Endothelial cell (in vitro differentiated cells): ENCODE measurements around the gene AQP1. TPM values are rescaled to one million over a fixed set of nuclear protein-coding genes. Genes with fewer than 3 reads are reported as not detected.

Experiments
- DNase-seq: peaks from one replicate; pipeline ENCODE4 v3.0.0; 2021; ENCODE audit warnings: low spot score
- H3K27ac Mint-ChIP-seq: one replicate; pipeline ENCODE4 v1.8.0; 2021; ENCODE audit warnings: mixed read lengths, inconsistent platforms; ENCODE audit not compliant: unreplicated experiment
- H3K27me3 Mint-ChIP-seq: one replicate; pipeline ENCODE4 v1.8.0; 2021; ENCODE audit warnings: mild to moderate bottlenecking, moderate library complexity, mixed read lengths, inconsistent platforms; ENCODE audit not compliant: unreplicated experiment
- H3K36me3 Mint-ChIP-seq: one replicate; pipeline ENCODE4 v1.8.0; 2021; ENCODE audit warnings: mild to moderate bottlenecking, low read depth, mixed read lengths, inconsistent platforms; ENCODE audit not compliant: unreplicated experiment
- H3K4me1 Mint-ChIP-seq: one replicate; pipeline ENCODE4 v1.8.0; 2021; ENCODE audit warnings: mild to moderate bottlenecking, mixed read lengths, inconsistent platforms; ENCODE audit not compliant: unreplicated experiment
- H3K4me3 Mint-ChIP-seq: one replicate; pipeline ENCODE4 v1.8.0; 2021; ENCODE audit warnings: mild to moderate bottlenecking, mixed read lengths, inconsistent platforms; ENCODE audit not compliant: unreplicated experiment
- H3K9me3 Mint-ChIP-seq: one replicate; pipeline ENCODE4 v1.8.0; 2021; ENCODE audit warnings: mixed read lengths, inconsistent platforms; ENCODE audit not compliant: unreplicated experiment
- CTCF ChIP-seq: fragments of 200-600 bp; sonication (generic); IDR thresholded peaks from one replicate; pipeline ENCODE4 v1.5.0; 2021; ENCODE audit warnings: antibody characterized with exemption; ENCODE audit not compliant: unreplicated experiment
- total RNA-seq: library from RNA; stranded (reverse); fragmentation: NEBNext Ultra II Directional; extraction: Animal tissue kit (Norgen Biotek cat#: 25700); gene quantifications from one replicate; pipeline ENCODE4 v1.2.1, GENCODE V29; 2021; ENCODE audit not compliant: unreplicated experiment

Gene AQP1
- total RNA-seq, 1 donor from 2014 or later, result 2.7 TPM

GRCh38 chr7:30927559-30927958 lies 15.9 kb downstream of the AQP1 start:
- H3K4me3 Mint-ChIP-seq, result no peak overlapping the region
- no peak for TF ChIP-seq CTCF
- no peaks in the 10 kb centered on the region for H3K36me3 Mint-ChIP-seq
- DNase-seq, result no peak
- no peaks in the 10 kb centered on the region for H3K9me3 Mint-ChIP-seq
- peaks cover 8% of the 10 kb centered on the region for H3K4me1 Mint-ChIP-seq
- H3K27me3 Mint-ChIP-seq, result peaks cover 9% of the 10 kb centered on the region
- H3K27ac Mint-ChIP-seq, result no peak overlapping the region

- Mint-ChIP-seq H3K9me3 (no peaks in the 10 kb centered on the region), H3K27me3 (peaks cover 9% of the 10 kb centered on the region), H3K4me3 (no peak overlapping the region), H3K27ac (no peak overlapping the region), H3K36me3 (no peaks in the 10 kb centered on the region), H3K4me1 (peaks cover 4% of the 10 kb centered on the region)
- DNase-seq, result no peak
- no peak for TF ChIP-seq CTCF
Observed at GRCh38 chr7:30928254-30928872, 16.7 kb downstream of the AQP1 start.

GRCh38 chr7:30929686-30930085 lies 18.0 kb downstream of the AQP1 start:
- H3K4me1 Mint-ChIP-seq, result peaks cover 4% of the 10 kb centered on the region
- no peaks in the 10 kb centered on the region for H3K36me3 Mint-ChIP-seq
- DNase-seq, result no peak
- no peak overlapping the region for H3K27ac Mint-ChIP-seq
- H3K9me3 Mint-ChIP-seq, result no peaks in the 10 kb centered on the region
- H3K4me3 Mint-ChIP-seq, result no peak overlapping the region
- peaks cover 11% of the 10 kb centered on the region for H3K27me3 Mint-ChIP-seq
- TF ChIP-seq CTCF, result no peak

GRCh38 chr7:30930621-30931020 lies 19.0 kb downstream of the AQP1 start:
- H3K27me3 Mint-ChIP-seq, result peaks cover 11% of the 10 kb centered on the region
- TF ChIP-seq CTCF, result no peak
- H3K36me3 Mint-ChIP-seq, result no peaks in the 10 kb centered on the region
- DNase-seq, result no peak
- no peaks in the 10 kb centered on the region for H3K9me3 Mint-ChIP-seq
- no peak overlapping the region for H3K4me3 Mint-ChIP-seq
- no peak overlapping the region for H3K27ac Mint-ChIP-seq
- peaks cover 8% of the 10 kb centered on the region for H3K4me1 Mint-ChIP-seq

GRCh38 chr7:30931161-30931928 lies 19.7 kb downstream of the AQP1 start:
- peaks cover 11% of the 10 kb centered on the region for H3K27me3 Mint-ChIP-seq
- H3K27ac Mint-ChIP-seq, result no peak overlapping the region

More at GRCh38 chr7:30931161-30931928, 19.7 kb downstream of the AQP1 start:
- no peak for TF ChIP-seq CTCF
- H3K4me3 Mint-ChIP-seq, result no peak overlapping the region
- H3K9me3 Mint-ChIP-seq, result no peaks in the 10 kb centered on the region
- no peaks in the 10 kb centered on the region for H3K36me3 Mint-ChIP-seq
- no peak for DNase-seq
- H3K4me1 Mint-ChIP-seq, result peaks cover 8% of the 10 kb centered on the region
